ENCODE data around the gene PRKCI.
"Not testable (repeated sequence)": the region's sequence is repeated elsewhere in the genome, so short reads cannot be mapped to it uniquely, and the experiment has no call there.

PRKCI gene

DNA sequence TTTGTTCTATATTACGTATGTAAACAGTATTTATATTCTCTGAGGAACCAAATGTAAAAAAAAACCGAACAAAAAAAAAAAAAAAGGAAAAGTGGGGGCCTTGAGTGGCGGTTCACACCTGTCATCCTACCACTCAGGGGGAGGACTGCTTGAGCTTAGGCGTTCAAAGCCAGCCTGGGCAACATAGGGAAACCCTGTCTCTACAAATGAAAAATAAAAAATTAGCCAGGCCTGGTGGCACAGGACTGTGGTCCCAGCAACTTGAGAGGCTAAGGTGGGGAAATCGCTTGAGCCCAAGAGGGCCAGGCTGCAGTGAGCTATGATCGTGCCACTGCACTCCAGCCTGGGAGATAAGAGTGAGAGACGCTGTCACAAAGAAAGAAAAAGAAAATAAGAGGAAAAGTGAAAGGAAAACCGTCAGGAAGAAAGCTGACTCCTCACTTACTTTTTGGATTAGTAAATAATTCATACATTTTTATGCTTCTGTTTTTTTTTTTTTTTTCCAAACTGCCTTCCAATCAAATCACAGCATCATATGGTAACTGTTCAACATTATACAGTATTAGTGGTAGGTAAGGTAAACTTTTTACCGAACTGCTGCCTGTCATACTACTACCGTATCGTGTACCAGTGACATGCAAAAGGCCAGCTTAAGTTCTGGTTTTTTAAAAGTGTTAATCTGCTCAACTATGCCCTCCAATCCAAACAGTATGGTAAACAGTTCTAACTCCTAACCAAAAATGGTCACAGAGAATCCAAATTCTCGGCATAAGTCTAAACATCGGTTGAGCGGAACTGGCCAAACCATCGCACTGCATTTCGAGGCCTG, 41.9 kb upstream of the PRKCI start:
- Histone ChIP-seq H4K20me1 (ENCODE audit: control insufficient read depth, insufficient read depth, low read depth, low read length) (peaks cover 3% of the 10 kb centered on the region; the same call in 1 of the 2 replicates), H3K4me3 (ENCODE audit: low read length) (peak overlapping the region; percentile 91), H3K4me2 (ENCODE audit: low read length) (peak overlapping the region; percentile 87), H3K79me2 (ENCODE audit: control insufficient read depth, low read length) (peaks cover 52% of the 10 kb centered on the region), H3F3A (ENCODE audit: control insufficient read depth, insufficient read depth) (no peaks in the 10 kb centered on the region), H3K9me3 (ENCODE audit: control insufficient read depth, insufficient read depth, low read length) (no peaks in the 10 kb centered on the region), H3K27me3 (ENCODE audit: control insufficient read depth, low read length) (no peaks in the 10 kb centered on the region), H3K27ac (ENCODE audit: low read depth, low read length) (peak overlapping the region; percentile 59), H3K9me2 (replicated peaks; ENCODE audit: control insufficient read depth, low read length) (no peaks in the 10 kb centered on the region), H3K4me1 (ENCODE audit: control insufficient read depth, low read length) (peaks cover 21% of the 10 kb centered on the region), H3K36me3 (ENCODE audit: control insufficient read depth, low read length) (peaks cover 55% of the 10 kb centered on the region)
- TF ChIP-seq EZH2phosphoT487 (IDR thresholded peaks at IDR 0.05; ENCODE audit: borderline replicate concordance, low read length) (no peak), CTCF (IDR thresholded peaks at IDR 0.05; ENCODE audit: low read depth, low read length, poor library complexity, severe bottlenecking) (no peak)

DNA sequence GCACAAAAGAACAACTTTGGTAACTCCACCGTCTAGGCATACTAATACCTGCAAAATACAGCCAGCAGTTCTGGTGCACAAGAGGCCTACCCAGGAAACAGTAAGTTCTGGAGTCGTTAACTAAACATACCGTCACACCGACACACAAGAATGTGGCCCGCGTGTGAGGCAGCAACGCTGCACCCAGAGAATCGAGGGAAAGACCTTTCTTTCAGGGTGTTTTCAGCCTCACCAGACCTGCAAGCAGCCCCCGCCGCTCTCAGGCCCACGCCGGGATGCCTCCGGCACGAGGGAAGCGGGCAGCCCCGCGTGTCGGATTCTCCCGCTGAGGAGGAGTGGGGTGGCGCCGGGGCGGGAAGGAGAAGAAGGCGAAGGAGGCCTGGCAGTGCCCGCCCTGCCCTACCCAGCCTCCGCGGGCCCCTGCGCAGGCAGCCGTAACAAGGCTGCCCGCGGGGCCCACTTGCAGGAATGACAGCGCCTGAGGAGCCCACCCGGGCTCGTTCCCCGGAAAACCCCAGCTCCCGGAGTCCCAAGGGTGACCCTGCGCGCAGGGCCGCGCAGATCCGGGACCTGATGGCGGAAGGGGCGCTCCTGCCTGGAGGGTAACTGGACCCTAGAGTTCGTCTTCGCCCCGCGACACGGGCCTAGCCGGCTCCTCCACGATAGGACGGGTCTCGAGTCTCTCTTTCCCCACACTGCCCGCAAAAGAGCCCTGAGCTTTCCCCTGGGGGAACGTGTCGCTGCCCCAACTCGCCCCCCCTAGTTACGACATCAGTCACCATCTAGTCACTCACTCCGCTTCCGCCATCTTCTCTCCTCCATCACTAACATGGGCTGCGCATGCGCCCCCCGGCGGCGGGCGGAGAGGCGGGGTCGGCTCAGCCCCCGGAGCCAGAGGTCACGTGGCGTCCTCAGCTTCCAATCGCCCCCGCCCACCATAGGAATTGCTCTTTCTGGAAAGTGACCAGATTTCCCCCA, 41.0 kb upstream of the PRKCI start, which contains the start of gene PHC3:
Gene PHC3, minus strand, starts transcription at position 826 of the 978 bp plus-strand sequence. Its CDS starts 18 bp downstream, at position 808.
- Histone ChIP-seq H3K36me3 (ENCODE audit: control insufficient read depth, low read length) (peaks cover 50% of the 10 kb centered on the region), H3K4me1 (ENCODE audit: control insufficient read depth, low read length) (peaks cover 21% of the 10 kb centered on the region), H3F3A (ENCODE audit: control insufficient read depth, insufficient read depth) (no peaks in the 10 kb centered on the region), H3K4me3 (ENCODE audit: low read length) (peak within 1 kb of the TSS; percentile 91), H3K27ac (ENCODE audit: low read depth, low read length) (peak within 1 kb of the TSS; percentile 59), H3K79me2 (ENCODE audit: control insufficient read depth, low read length) (peaks cover 48% of the 10 kb centered on the region), H3K4me2 (ENCODE audit: low read length) (peak within 1 kb of the TSS; percentile 87), H3K9me3 (ENCODE audit: control insufficient read depth, insufficient read depth, low read length) (no peaks in the 10 kb centered on the region), H3K9me2 (replicated peaks; ENCODE audit: control insufficient read depth, low read length) (no peaks in the 10 kb centered on the region), H4K20me1 (ENCODE audit: control insufficient read depth, insufficient read depth, low read depth, low read length) (peaks cover 3% of the 10 kb centered on the region; the same call in 1 of the 2 replicates), H3K27me3 (ENCODE audit: control insufficient read depth, low read length) (no peaks in the 10 kb centered on the region)
- no peak for TF ChIP-seq CTCF (IDR thresholded peaks at IDR 0.05; ENCODE audit: low read depth, low read length, poor library complexity, severe bottlenecking)
- TF ChIP-seq EZH2phosphoT487 (IDR thresholded peaks at IDR 0.05; ENCODE audit: borderline replicate concordance, low read length) = no peak

DNA sequence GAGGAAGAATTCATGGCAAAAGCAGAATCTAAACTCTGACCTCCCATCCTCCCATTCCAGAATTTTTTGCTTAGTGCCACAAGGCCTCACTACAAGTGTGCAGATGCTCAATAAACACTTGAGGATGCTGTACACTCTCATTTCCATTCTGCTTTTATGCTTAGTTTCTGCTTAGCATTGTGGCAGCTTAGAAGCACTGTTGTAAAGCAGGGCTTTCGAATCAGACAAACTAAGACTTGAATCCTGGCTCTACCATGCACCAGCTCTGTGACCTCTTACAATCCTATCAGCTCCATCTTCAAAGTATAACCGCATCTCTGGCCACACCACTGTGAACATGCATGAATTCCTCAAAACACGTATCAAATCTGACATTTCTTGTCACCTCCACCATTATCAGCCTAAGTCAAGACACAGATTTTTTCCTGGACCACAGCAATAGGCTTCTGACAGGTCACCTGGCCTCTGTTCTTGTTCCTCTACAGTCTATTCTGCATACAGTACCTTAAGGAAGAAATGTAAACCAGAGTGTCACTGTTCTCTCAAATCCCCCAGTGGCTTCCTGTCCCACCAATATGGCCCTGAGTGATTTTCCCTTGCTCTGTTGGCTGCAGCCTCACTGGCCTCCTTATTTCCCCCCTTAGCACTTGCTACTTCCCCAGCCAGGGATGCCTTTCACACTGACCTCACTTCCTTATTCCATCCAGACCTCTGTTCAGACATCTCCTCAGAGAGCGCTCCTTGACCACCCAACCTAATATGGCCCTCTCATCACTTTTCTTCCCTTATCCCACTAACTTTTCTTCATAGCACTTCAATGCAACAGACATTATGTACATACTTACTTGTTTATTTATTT, 32.6 kb upstream of the PRKCI start:
- Histone ChIP-seq H3K27me3 (ENCODE audit: control insufficient read depth, low read length) (no peaks in the 10 kb centered on the region), H3K27ac (ENCODE audit: low read depth, low read length) (no peak overlapping the region), H3K79me2 (ENCODE audit: control insufficient read depth, low read length) (no peaks in the 10 kb centered on the region), H4K20me1 (ENCODE audit: control insufficient read depth, insufficient read depth, low read depth, low read length) (no peaks in the 10 kb centered on the region), H3K9me3 (ENCODE audit: control insufficient read depth, insufficient read depth, low read length) (no peaks in the 10 kb centered on the region), H3K4me1 (ENCODE audit: control insufficient read depth, low read length) (peaks cover 13% of the 10 kb centered on the region), H3F3A (ENCODE audit: control insufficient read depth, insufficient read depth) (no peaks in the 10 kb centered on the region), H3K4me2 (ENCODE audit: low read length) (peak overlapping the region; percentile 20), H3K36me3 (ENCODE audit: control insufficient read depth, low read length) (no peaks in the 10 kb centered on the region), H3K4me3 (ENCODE audit: low read length) (no peak overlapping the region), H3K9me2 (replicated peaks; ENCODE audit: control insufficient read depth, low read length) (no peaks in the 10 kb centered on the region)
- TF ChIP-seq CTCF (IDR thresholded peaks at IDR 0.05; ENCODE audit: low read depth, low read length, poor library complexity, severe bottlenecking) = no peak
- no peak for TF ChIP-seq EZH2phosphoT487 (IDR thresholded peaks at IDR 0.05; ENCODE audit: borderline replicate concordance, low read length)

GRCh38 chr3:170195759-170196158, 26.5 kb upstream of the PRKCI start:
- not testable (repeated sequence) for H3K9me2 ChIP-seq (replicated peaks; ENCODE audit: control insufficient read depth, low read length); H4K20me1 ChIP-seq (ENCODE audit: control insufficient read depth, insufficient read depth, low read depth, low read length); H3K27ac ChIP-seq (ENCODE audit: low read depth, low read length); H3K4me3 ChIP-seq (ENCODE audit: low read length); H3K9me3 ChIP-seq (ENCODE audit: control insufficient read depth, insufficient read depth, low read length); H3K4me1 ChIP-seq (ENCODE audit: control insufficient read depth, low read length); H3K4me2 ChIP-seq (ENCODE audit: low read length); H3F3A ChIP-seq (ENCODE audit: control insufficient read depth, insufficient read depth); H3K79me2 ChIP-seq (ENCODE audit: control insufficient read depth, low read length); H3K36me3 ChIP-seq (ENCODE audit: control insufficient read depth, low read length)
- peaks cover 10% of the 10 kb centered on the region; the same call in 1 of the 2 replicates for H3K27me3 ChIP-seq (ENCODE audit: control insufficient read depth, low read length)
